ENCODE results near the gene ANGPT4. TPM values are rescaled to one million over a fixed set of nuclear protein-coding genes. Genes with fewer than 3 reads are reported as not detected.

Gene ANGPT4
- polyA plus RNA-seq, 3 donors, result 0.07 to 0.14 TPM; not detected in 1

DNA sequence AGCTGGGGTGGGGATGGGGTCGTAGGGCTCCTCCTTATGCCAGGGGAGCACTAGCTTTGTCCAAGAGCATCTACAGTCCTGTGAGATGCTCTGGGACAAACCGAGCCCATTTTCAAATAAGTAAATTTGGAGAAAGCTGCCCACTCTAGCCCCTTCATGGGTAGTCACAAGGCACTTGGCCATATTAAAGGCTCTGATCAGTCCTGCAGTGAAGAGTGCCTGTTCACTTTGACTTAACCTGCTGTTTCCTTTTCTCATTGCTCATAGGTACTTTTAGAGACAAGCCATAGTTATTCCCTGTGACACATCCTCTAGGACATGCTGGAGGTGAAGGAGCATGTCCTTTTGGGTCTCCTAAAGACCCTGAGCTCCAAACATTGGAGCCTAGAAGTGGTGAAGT, 44.2 kb downstream of the ANGPT4 start:
- Histone ChIP-seq H3K27ac (ENCODE audit: low read depth in 1 of 2, low read length in 2 of 2) (no peak overlapping the region), H3K4me3 (replicated peaks in 1 of 3; ENCODE audit: low read depth in 2 of 3, low read length in 3 of 3) (no peak overlapping the region), H3K4me1 (ENCODE audit: control insufficient read depth in 1 of 2, insufficient read depth in 2 of 2, low read length in 2 of 2) (no peaks in the 10 kb centered on the region), H3K4me2 (replicated peaks; ENCODE audit: extremely low read depth, low read length, poor library complexity, severe bottlenecking) (no peak overlapping the region), H3K79me2 (ENCODE audit: insufficient read depth, low read length) (no peaks in the 10 kb centered on the region), H3K36me3 (replicated peaks in 1 of 2; ENCODE audit: control insufficient read depth in 1 of 2, insufficient read depth in 2 of 2, low read length in 2 of 2) (no peaks in the 10 kb centered on the region), H3K9me3 (replicated peaks in 1 of 2; ENCODE audit: control insufficient read depth in 1 of 2, insufficient read depth in 1 of 2, low read length in 2 of 2) (no peaks in the 10 kb centered on the region), H4K20me1 (ENCODE audit: insufficient read depth, low read length) (no peaks in the 10 kb centered on the region), H3K27me3 (ENCODE audit: control insufficient read depth in 2 of 2, insufficient read depth in 2 of 2, low read length in 2 of 2) (no peaks in the 10 kb centered on the region), H2AFZ (ENCODE audit: insufficient read depth, low read depth, low read length, poor library complexity, severe bottlenecking) (no peak overlapping the region), H3K9ac (ENCODE audit: insufficient read depth, low read length, poor library complexity, severe bottlenecking) (no peak overlapping the region)
- peaks cover 4 to 12% (median 6%) of the 10 kb centered on the region in 3 donors for H3K27me3 Mint-ChIP-seq (ENCODE audit: low read depth in 3 of 3)
- intact Hi-C loops (cut with micrococcal nuclease), result no loop called here
- H3K27ac Mint-ChIP-seq, result no peak overlapping the region
- no peaks in the 10 kb centered on the region for H3K4me1 Mint-ChIP-seq
- TF ChIP-seq, protein P1, sequence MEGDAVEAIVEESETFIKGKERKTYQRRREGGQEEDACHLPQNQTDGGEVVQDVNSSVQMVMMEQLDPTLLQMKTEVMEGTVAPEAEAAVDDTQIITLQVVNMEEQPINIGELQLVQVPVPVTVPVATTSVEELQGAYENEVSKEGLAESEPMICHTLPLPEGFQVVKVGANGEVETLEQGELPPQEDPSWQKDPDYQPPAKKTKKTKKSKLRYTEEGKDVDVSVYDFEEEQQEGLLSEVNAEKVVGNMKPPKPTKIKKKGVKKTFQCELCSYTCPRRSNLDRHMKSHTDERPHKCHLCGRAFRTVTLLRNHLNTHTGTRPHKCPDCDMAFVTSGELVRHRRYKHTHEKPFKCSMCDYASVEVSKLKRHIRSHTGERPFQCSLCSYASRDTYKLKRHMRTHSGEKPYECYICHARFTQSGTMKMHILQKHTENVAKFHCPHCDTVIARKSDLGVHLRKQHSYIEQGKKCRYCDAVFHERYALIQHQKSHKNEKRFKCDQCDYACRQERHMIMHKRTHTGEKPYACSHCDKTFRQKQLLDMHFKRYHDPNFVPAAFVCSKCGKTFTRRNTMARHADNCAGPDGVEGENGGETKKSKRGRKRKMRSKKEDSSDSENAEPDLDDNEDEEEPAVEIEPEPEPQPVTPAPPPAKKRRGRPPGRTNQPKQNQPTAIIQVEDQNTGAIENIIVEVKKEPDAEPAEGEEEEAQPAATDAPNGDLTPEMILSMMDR (IDR thresholded peaks at IDR 0.05), result no peak
- H3K36me3 Mint-ChIP-seq, result no peaks in the 10 kb centered on the region
- no peaks in the 10 kb centered on the region for H3K9me3 Mint-ChIP-seq
- no peak for DNase-seq
- no peak overlapping the region for H3K4me3 Mint-ChIP-seq
- WGBS (ENCODE audit: insufficient coverage), result 39% methylated on average over 2 of the region's 2 CpGs

DNA sequence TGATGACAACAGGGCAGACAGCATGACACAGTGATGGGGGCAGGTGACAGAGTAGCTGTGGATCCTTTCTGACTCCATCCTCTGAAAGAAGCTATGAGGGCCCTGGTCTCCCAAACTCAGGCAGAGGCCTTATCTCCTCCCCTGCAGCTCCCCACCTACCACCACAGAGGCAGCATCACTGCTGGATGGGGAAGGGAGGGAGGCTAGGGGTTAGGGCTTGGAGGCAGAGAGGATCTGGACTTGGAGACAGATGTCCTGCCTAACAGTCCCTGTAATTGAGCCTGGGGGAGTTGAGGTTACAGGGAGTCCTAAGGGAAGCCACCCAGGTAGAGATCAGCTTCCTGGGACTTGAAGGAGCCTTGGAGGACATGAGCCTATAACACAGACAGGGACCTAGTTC, 44.7 kb downstream of the ANGPT4 start:
- Mint-ChIP-seq H3K4me1 (no peaks in the 10 kb centered on the region), H3K36me3 (no peaks in the 10 kb centered on the region), H3K27ac (no peak overlapping the region), H3K4me3 (no peak overlapping the region), H3K27me3 (ENCODE audit: low read depth in 3 of 3) (peaks cover 4 to 9% (median 5%) of the 10 kb centered on the region in 3 donors), H3K9me3 (no peaks in the 10 kb centered on the region)
- Histone ChIP-seq H4K20me1 (ENCODE audit: insufficient read depth, low read length) (no peaks in the 10 kb centered on the region), H3K79me2 (ENCODE audit: insufficient read depth, low read length) (no peaks in the 10 kb centered on the region), H2AFZ (ENCODE audit: insufficient read depth, low read depth, low read length, poor library complexity, severe bottlenecking) (no peak overlapping the region), H3K9me3 (replicated peaks in 1 of 2; ENCODE audit: control insufficient read depth in 1 of 2, insufficient read depth in 1 of 2, low read length in 2 of 2) (no peaks in the 10 kb centered on the region), H3K27me3 (ENCODE audit: control insufficient read depth in 2 of 2, insufficient read depth in 2 of 2, low read length in 2 of 2) (no peaks in the 10 kb centered on the region), H3K36me3 (replicated peaks in 1 of 2; ENCODE audit: control insufficient read depth in 1 of 2, insufficient read depth in 2 of 2, low read length in 2 of 2) (no peaks in the 10 kb centered on the region), H3K27ac (ENCODE audit: low read depth in 1 of 2, low read length in 2 of 2) (no peak overlapping the region), H3K4me1 (ENCODE audit: control insufficient read depth in 1 of 2, insufficient read depth in 2 of 2, low read length in 2 of 2) (no peaks in the 10 kb centered on the region), H3K4me2 (replicated peaks; ENCODE audit: extremely low read depth, low read length, poor library complexity, severe bottlenecking) (no peak overlapping the region), H3K4me3 (replicated peaks in 1 of 3; ENCODE audit: low read depth in 2 of 3, low read length in 3 of 3) (no peak overlapping the region), H3K9ac (ENCODE audit: insufficient read depth, low read length, poor library complexity, severe bottlenecking) (no peak overlapping the region)
- TF ChIP-seq, protein P1 (IDR thresholded peaks at IDR 0.05), result no peak
- intact Hi-C loops (cut with micrococcal nuclease), result no loop called here
- DNase-seq, result no peak
